ENCODE results near the gene TMEM120B.

TMEM120B gene

GRCh38 chr12:121765573-121765972, 53.0 kb downstream of the TMEM120B start:
- H3K9ac ChIP-seq (ENCODE audit: low read depth, low read length, poor library complexity, severe bottlenecking): no peak overlapping the region
- no peaks in the 10 kb centered on the region for H3K27me3 ChIP-seq (ENCODE audit: insufficient read depth, low read length, poor library complexity, severe bottlenecking)
- no peak overlapping the region for H3K4me2 ChIP-seq (ENCODE audit: low read depth, low read length, poor library complexity, severe bottlenecking)
- TF ChIP-seq EZH2phosphoT487 (IDR thresholded peaks at IDR 0.05; ENCODE audit: borderline replicate concordance) (no peak), CTCF (conservative IDR thresholded peaks at IDR 0.05; ENCODE audit: low read length) (no peak)
- no peak overlapping the region for H2AFZ ChIP-seq (ENCODE audit: low read length)
- H3K79me2 ChIP-seq (ENCODE audit: insufficient read depth, low read length): no peaks in the 10 kb centered on the region
- peaks cover 4% of the 10 kb centered on the region for H3K4me1 ChIP-seq (ENCODE audit: insufficient read depth, low read length, poor library complexity, severe bottlenecking)
- no peaks in the 10 kb centered on the region for H3K9me2 ChIP-seq (replicated peaks; ENCODE audit: low read depth, low read length)
- no peaks in the 10 kb centered on the region for H3F3A ChIP-seq (ENCODE audit: low read depth)
- H3K36me3 ChIP-seq (ENCODE audit: insufficient read depth, low read length): no peaks in the 10 kb centered on the region
- H3K4me3 ChIP-seq (ENCODE audit: low read length, poor library complexity, severe bottlenecking): no peak overlapping the region
- H4K20me1 ChIP-seq (ENCODE audit: insufficient read depth, low read length, poor library complexity, severe bottlenecking): no peaks in the 10 kb centered on the region
- no peaks in the 10 kb centered on the region for H3K9me3 ChIP-seq (ENCODE audit: insufficient read depth, low read depth, low read length)

- no peak overlapping the region for H3K9ac ChIP-seq (ENCODE audit: low read depth, low read length, poor library complexity, severe bottlenecking)
- no peaks in the 10 kb centered on the region for H3K79me2 ChIP-seq (ENCODE audit: insufficient read depth, low read length)
- H3F3A ChIP-seq (ENCODE audit: low read depth): no peaks in the 10 kb centered on the region
- H3K4me3 ChIP-seq (ENCODE audit: low read length, poor library complexity, severe bottlenecking): no peak overlapping the region
- H3K4me2 ChIP-seq (ENCODE audit: low read depth, low read length, poor library complexity, severe bottlenecking): no peak overlapping the region
- no peaks in the 10 kb centered on the region for H3K36me3 ChIP-seq (ENCODE audit: insufficient read depth, low read length)
- TF ChIP-seq EZH2phosphoT487 (IDR thresholded peaks at IDR 0.05; ENCODE audit: borderline replicate concordance): no peak
- no peak for TF ChIP-seq CTCF (conservative IDR thresholded peaks at IDR 0.05; ENCODE audit: low read length)
- H3K4me1 ChIP-seq (ENCODE audit: insufficient read depth, low read length, poor library complexity, severe bottlenecking): peaks cover 4% of the 10 kb centered on the region
- H4K20me1 ChIP-seq (ENCODE audit: insufficient read depth, low read length, poor library complexity, severe bottlenecking): no peaks in the 10 kb centered on the region
- no peaks in the 10 kb centered on the region for H3K9me3 ChIP-seq (ENCODE audit: insufficient read depth, low read depth, low read length)
- no peak overlapping the region for H2AFZ ChIP-seq (ENCODE audit: low read length)
- H3K27me3 ChIP-seq (ENCODE audit: insufficient read depth, low read length, poor library complexity, severe bottlenecking): no peaks in the 10 kb centered on the region
- H3K9me2 ChIP-seq (replicated peaks; ENCODE audit: low read depth, low read length): no peaks in the 10 kb centered on the region
Observed at GRCh38 chr12:121766290-121767039, 53.9 kb downstream of the TMEM120B start.

- Histone ChIP-seq H3K36me3 (ENCODE audit: insufficient read depth, low read length) (no peaks in the 10 kb centered on the region), H3K9ac (ENCODE audit: low read depth, low read length, poor library complexity, severe bottlenecking) (no peak overlapping the region), H3K4me2 (ENCODE audit: low read depth, low read length, poor library complexity, severe bottlenecking) (no peak overlapping the region), H3K79me2 (ENCODE audit: insufficient read depth, low read length) (no peaks in the 10 kb centered on the region), H2AFZ (ENCODE audit: low read length) (no peak overlapping the region), H3F3A (ENCODE audit: low read depth) (no peaks in the 10 kb centered on the region), H4K20me1 (ENCODE audit: insufficient read depth, low read length, poor library complexity, severe bottlenecking) (no peaks in the 10 kb centered on the region), H3K9me2 (replicated peaks; ENCODE audit: low read depth, low read length) (no peaks in the 10 kb centered on the region), H3K4me3 (ENCODE audit: low read length, poor library complexity, severe bottlenecking) (no peak overlapping the region), H3K4me1 (ENCODE audit: insufficient read depth, low read length, poor library complexity, severe bottlenecking) (peaks cover 4% of the 10 kb centered on the region), H3K9me3 (ENCODE audit: insufficient read depth, low read depth, low read length) (no peaks in the 10 kb centered on the region), H3K27me3 (ENCODE audit: insufficient read depth, low read length, poor library complexity, severe bottlenecking) (no peaks in the 10 kb centered on the region)
- TF ChIP-seq CTCF (conservative IDR thresholded peaks at IDR 0.05; ENCODE audit: low read length) (no peak), EZH2phosphoT487 (IDR thresholded peaks at IDR 0.05; ENCODE audit: borderline replicate concordance) (no peak)
Observed at GRCh38 chr12:121767525-121768016, 55.0 kb downstream of the TMEM120B start.
